Kidney glomerular epithelial cell (primary cell): ENCODE measurements around the gene PTAFR.

Source experiments
- DNase-seq: peaks from one replicate; lab custom pipeline; 2025; lab: John Stamatoyannopoulos, UW

Gene PTAFR

GRCh38 chr1:28119556-28119955 is 56.9 kb downstream of the PTAFR start:
- no peak for DNase-seq

- no peak for DNase-seq
These were observed 57.7 kb downstream of the PTAFR start for GRCh38 chr1:28118640-28119307.

- no peak for DNase-seq
These were observed 61.2 kb downstream of the PTAFR start for GRCh38 chr1:28115267-28115666.

- no peak for DNase-seq
These were observed 61.6 kb downstream of the PTAFR start for GRCh38 chr1:28114844-28115243.

- DNase-seq, result no peak
These were observed 63.3 kb downstream of the PTAFR start for GRCh38 chr1:28113242-28113572.

GRCh38 chr1:28112388-28113241 is 63.9 kb downstream of the PTAFR start:
- DNase-seq, result peak; percentile 47

GRCh38 chr1:28111157-28111556 is 65.3 kb downstream of the PTAFR start:
- no peak for DNase-seq

GRCh38 chr1:28110555-28110954 is 65.9 kb downstream of the PTAFR start:
- peak; percentile 34 for DNase-seq

GRCh38 chr1:28109639-28110038 is 66.9 kb downstream of the PTAFR start:
- no peak for DNase-seq

- DNase-seq, result no peak
These were observed 68.5 kb downstream of the PTAFR start for GRCh38 chr1:28108001-28108400.

- DNase-seq, result peak; percentile 50
These were observed 71.5 kb downstream of the PTAFR start for GRCh38 chr1:28104866-28105467.

- DNase-seq, result peak; percentile 9
These were observed 74.3 kb downstream of the PTAFR start for GRCh38 chr1:28102189-28102588.

- no peak for DNase-seq
These were observed 77.3 kb downstream of the PTAFR start for GRCh38 chr1:28099050-28099769.
